ENCODE measurements around the gene PLA2G4B. TPM values are rescaled to one million over a fixed set of nuclear protein-coding genes. Genes with fewer than 3 reads are reported as not detected.
A peak's percentile ranks its signal among the peaks of the same experiment; 100 is the strongest.

PLA2G4B gene
- total and polyA plus RNA-seq, 9 of the 15 experiments (the other 6 are each of a cell fraction or from before 2014, with no cell fraction given) = 0.07 to 6.1 (median 2.8) TPM

DNA sequence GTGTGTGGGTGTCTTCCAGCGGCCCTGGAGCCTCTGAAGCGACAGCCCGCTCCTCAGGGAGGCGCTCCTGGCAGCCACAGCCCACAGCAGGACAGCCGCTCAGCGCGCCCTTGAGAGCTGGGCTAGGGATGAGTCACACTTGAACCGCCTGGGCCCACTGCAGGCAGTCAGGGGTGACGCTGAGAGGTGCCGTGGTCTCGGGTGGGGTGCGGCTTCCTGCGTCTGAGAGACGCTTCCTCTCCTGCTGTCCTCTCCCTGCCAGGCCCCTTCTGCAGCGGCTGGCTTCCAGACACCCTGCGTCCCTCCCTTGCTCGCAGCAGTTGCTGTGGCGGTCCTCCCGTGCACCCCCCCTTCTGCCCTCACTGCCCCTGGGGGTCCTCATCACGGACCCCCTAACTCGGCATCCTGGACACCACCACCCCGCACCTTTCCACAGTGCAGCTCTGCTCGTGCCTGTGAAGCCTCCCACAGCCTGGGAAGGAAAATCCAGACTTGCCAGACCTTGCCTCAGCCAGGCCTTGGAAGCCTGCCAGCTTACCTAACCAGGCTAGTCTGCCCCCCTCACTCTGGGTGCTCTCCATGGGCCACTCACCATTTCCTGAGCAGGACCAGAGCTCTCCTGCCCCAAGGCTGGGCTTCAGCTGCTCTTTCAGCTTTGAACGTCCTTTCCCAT is 56.3 kb downstream of the PLA2G4B start (continued):
- TF ChIP-seq RBFOX2 (IDR thresholded peaks at IDR 0.05; ENCODE audit: low read depth, low read length) (peak; percentile 32; the same call in 1 of the 2 replicates), GABPB1 (CRISPR knock-in tag; IDR thresholded peaks at IDR 0.05) (peak; percentile 59), FOXJ3 (CRISPR knock-in tag; IDR thresholded peaks at IDR 0.05) (no peak), NCOA6 (IDR thresholded peaks at IDR 0.05) (no peak), MCM7 (IDR thresholded peaks at IDR 0.05) (no peak), E4F1 (CRISPR knock-in tag; IDR thresholded peaks at IDR 0.05; ENCODE audit: borderline replicate concordance) (no peak), JUN (IDR thresholded peaks at IDR 0.05; ENCODE audit: borderline replicate concordance, low read depth, low read length) (peak; percentile 59), JUN (CRISPR knock-in tag; IDR thresholded peaks at IDR 0.05; ENCODE audit: borderline replicate concordance) (no peak), MEIS2 (IDR thresholded peaks at IDR 0.05; ENCODE audit: partially characterized antibody) (no peak), CEBPG (CRISPR knock-in tag; IDR thresholded peaks at IDR 0.05) (peak; percentile 78), CEBPG (tag; conservative IDR thresholded peaks at IDR 0.05 in 1 of 2, IDR thresholded peaks at IDR 0.05 in 1 of 2) (no peak), PHF8 (IDR thresholded peaks at IDR 0.05; ENCODE audit: borderline replicate concordance, low read length) (no peak), JUND (IDR thresholded peaks at IDR 0.05; ENCODE audit: borderline replicate concordance, low read depth, low read length) (peak; percentile 90), JUND (tag; IDR thresholded peaks at IDR 0.05; ENCODE audit: borderline replicate concordance, low read depth, low read length) (peak; percentile 75; the same call in 1 of the 3 replicates), RAD21 (CRISPR knock-in tag; conservative IDR thresholded peaks at IDR 0.05 in 1 of 2, IDR thresholded peaks at IDR 0.05 in 1 of 2) (peak in 1 of 2 experiments; percentile 39; a peak in 2 of 4 replicates), STAT5A (IDR thresholded peaks at IDR 0.05; ENCODE audit: borderline replicate concordance, low read length) (no peak), SAFB (IDR thresholded peaks at IDR 0.05; ENCODE audit: borderline replicate concordance, low read depth, low read length) (peak; percentile 78; the same call in 1 of the 2 replicates), ZNF184 (CRISPR knock-in tag; IDR thresholded peaks at IDR 0.05) (no peak), SETDB1 (IDR thresholded peaks at IDR 0.05; ENCODE audit: low read length) (no peak)
- TF ChIP-seq, protein P1, sequence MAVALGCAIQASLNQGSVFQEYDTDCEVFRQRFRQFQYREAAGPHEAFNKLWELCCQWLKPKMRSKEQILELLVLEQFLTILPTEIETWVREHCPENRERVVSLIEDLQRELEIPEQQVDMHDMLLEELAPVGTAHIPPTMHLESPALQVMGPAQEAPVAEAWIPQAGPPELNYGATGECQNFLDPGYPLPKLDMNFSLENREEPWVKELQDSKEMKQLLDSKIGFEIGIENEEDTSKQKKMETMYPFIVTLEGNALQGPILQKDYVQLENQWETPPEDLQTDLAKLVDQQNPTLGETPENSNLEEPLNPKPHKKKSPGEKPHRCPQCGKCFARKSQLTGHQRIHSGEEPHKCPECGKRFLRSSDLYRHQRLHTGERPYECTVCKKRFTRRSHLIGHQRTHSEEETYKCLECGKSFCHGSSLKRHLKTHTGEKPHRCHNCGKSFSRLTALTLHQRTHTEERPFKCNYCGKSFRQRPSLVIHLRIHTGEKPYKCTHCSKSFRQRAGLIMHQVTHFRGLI (CRISPR knock-in tag; IDR thresholded peaks at IDR 0.05) = no peak
- TF ChIP-seq, protein P2, sequence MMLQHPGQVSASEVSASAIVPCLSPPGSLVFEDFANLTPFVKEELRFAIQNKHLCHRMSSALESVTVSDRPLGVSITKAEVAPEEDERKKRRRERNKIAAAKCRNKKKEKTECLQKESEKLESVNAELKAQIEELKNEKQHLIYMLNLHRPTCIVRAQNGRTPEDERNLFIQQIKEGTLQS (IDR thresholded peaks at IDR 0.05) = peak; percentile 84
- TF ChIP-seq, protein P2 (CRISPR knock-in tag; conservative IDR thresholded peaks at IDR 0.05) = no peak

Data from K562 (cell line).